Omental fat pad (tissue), 4 donors: ENCODE results near the gene FAT1. TPM values are rescaled to one million over a fixed set of nuclear protein-coding genes. Genes with fewer than 3 reads are reported as not detected.

Experiments
- ATAC-seq: fragments of 150-250 bp; one replicate; pipeline ENCODE4 v1.9.1; 2016; ENCODE audit warnings: mild to moderate bottlenecking, moderate library complexity; ENCODE audit not compliant: low FRiP score
- DNase-seq: peaks from one replicate; pipeline ENCODE4 v3.0.0-alpha.2; 2019; ENCODE audit warnings: low spot score
- CTCF ChIP-seq, 3 donors: fragments of 450-650 bp; IDR thresholded peaks; one replicate each; pipeline ENCODE4 v1.5.1; 2016 to 2017; ENCODE audit warnings: antibody characterized with exemption in 3 of 3, mild to moderate bottlenecking in 3 of 3, moderate library complexity in 2 of 3
- total RNA-seq, 4 donors: library from RNA; depleted of rRNA; stranded (reverse); fragments of >200 nt; gene quantifications; one replicate each; pipeline ENCODE4 v1.1.0, GENCODE V29; 2016

FAT1 gene
- total RNA-seq, 4 donors from 2014 or later, result 35.3 to 90.8 (median 69.9) TPM

GRCh38 chr4:186561748-186562147 lies 161.9 kb downstream of the FAT1 start:
- DNase-seq, result no peak
- TF ChIP-seq CTCF (IDR thresholded peaks at IDR 0.05), result no peak
- no peak for ATAC-seq

DNA sequence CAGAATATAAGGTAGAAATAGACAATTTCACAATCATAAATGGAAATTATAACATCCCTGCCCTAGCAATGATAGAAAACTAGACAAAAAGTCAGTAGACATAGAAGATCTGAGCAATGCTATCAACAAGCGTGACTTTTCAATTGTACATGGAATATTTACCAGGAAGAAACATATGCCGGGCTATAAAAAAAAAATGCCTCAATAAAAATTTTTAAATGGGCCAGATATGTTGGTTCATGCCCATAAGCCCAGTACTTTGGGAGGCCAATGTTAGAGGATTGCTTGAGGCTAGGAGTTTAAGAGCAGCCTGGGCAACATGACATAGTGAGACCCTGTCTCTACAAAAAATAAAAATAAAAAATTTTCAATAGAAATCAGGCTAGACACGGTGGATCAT lies 163.0 kb downstream of the FAT1 start:
- no peak for TF ChIP-seq CTCF (IDR thresholded peaks at IDR 0.05)
- DNase-seq, result no peak
- no peak for ATAC-seq

- no peak for DNase-seq
- ATAC-seq, result no peak
- TF ChIP-seq CTCF (IDR thresholded peaks at IDR 0.05), result no peak
Measured at GRCh38 chr4:186557486-186557885, 166.2 kb downstream of the FAT1 start.

GRCh38 chr4:186557061-186557460 lies 166.6 kb downstream of the FAT1 start:
- no peak for ATAC-seq
- no peak for DNase-seq
- TF ChIP-seq CTCF (IDR thresholded peaks at IDR 0.05), result no peak

DNA sequence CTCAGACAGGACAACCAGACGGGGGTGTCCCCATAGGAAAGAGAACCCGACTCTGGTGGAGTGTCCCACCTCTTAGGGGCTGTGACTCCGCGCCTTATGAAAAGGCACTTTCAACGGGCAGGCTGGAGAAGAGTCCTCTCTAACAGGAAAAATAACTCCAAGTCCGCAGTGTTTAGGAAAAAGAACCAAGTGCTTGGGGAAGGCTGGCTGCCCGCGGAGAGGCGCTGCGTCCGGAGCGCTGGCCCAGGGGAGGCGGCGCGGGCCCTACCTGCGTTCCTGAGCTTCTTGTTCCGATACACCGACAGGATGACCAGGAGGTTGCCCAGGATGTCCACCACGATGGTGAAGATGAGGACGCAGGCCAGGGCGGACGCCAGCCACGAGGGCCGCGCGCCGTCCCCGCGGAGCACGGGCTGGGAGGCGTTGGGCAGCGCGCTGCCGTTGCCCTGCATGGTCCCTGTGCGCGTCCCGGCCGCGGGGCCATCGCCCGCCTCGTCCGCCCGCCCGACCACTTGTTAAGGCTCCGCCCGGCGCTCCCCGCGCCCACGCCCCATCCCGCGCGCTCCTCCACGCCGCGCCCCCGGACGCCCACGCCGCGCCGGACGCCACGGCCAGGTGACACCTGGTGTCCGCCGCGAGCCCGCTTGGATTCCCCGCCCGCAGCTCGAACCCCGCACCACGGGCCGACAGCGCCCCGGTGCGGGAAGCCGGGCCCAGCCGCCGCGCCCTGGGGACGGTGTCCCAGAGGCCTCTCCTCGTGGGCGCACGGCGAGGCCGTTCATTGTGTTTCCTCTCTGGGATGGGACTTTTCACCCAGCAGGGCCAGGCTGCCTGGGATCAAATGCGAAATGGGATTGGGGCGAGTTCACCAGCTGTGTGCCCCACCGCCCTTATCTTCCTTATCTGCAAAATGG lies 168.5 kb downstream of the FAT1 start, which contains the start of gene MTNR1A:
Gene MTNR1A (minus strand): TSS at position 654 of the 914 bp plus-strand sequence. CDS start 202 bp downstream, at position 452.
- no peak for ATAC-seq
- DNase-seq, result no peak
- no peak for TF ChIP-seq CTCF (IDR thresholded peaks at IDR 0.05)

GRCh38 chr4:186554539-186554913 lies 169.1 kb downstream of the FAT1 start:
- DNase-seq (no peak), ATAC-seq (no peak)
- TF ChIP-seq CTCF (IDR thresholded peaks at IDR 0.05), result no peak

DNA sequence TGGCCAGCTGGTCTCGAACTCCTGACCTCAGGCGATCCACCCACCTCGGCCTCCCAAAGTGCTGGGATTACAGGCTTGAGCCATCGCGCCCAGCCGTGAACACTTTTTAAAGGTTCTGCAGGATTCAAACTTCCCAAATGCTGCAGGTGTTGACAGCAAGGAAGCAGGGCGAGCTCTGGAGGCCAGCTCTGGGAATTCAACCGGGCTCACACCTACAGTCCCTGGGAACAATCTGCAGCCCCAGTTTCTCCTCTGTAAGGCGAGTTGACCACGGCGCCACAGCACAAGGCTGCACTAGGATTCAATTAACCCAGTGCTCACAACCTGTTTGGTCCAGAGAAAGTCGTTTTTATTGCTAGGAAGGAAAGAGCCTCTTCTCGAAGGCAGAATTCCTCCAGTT lies 169.9 kb downstream of the FAT1 start:
- ATAC-seq (no peak), DNase-seq (no peak)
- no peak for TF ChIP-seq CTCF (IDR thresholded peaks at IDR 0.05)
